ENCODE data around the gene RPGRIP1.

The RPGRIP1 gene

GRCh38 chr14:21269252-21270046 lies 10.4 kb upstream of the RPGRIP1 start, which contains the start of gene HNRNPC:
Gene HNRNPC, minus strand, starts transcription at chr14:21269442. Its CDS starts 35,249 bp downstream, at chr14:21234193.
- ChIA-PET POLR2A (interaction anchor here (0.6 to 0.7 kb wide), 3 partner anchors 22 to 157 kb away, joined by 4 to 6 read pairs (median 5); no protein-coding TSS in a partner anchor), CTCF (no interaction called here)
- TF ChIP-seq ZNF24 (tag by site-specific recombination; IDR thresholded peaks at IDR 0.05) (no peak; the same call in 1 of the 2 replicates), ZNF610 (tag by site-specific recombination; IDR thresholded peaks at IDR 0.05; ENCODE audit: borderline replicate concordance) (peak; percentile 35; the same call in 1 of the 2 replicates), ZNF146 (tag by site-specific recombination; IDR thresholded peaks at IDR 0.05) (no peak), ZNF324 (tag by site-specific recombination; IDR thresholded peaks at IDR 0.05) (no peak), IKZF3 (tag by site-specific recombination; IDR thresholded peaks at IDR 0.05) (no peak; the same call in 1 of the 2 replicates), ZNF138 (tag by site-specific recombination; IDR thresholded peaks at IDR 0.05; ENCODE audit: borderline replicate concordance) (no peak), ZNF214 (tag by site-specific recombination; IDR thresholded peaks at IDR 0.05; ENCODE audit: borderline replicate concordance) (no peak), PBX3 (CRISPR knock-in tag; IDR thresholded peaks at IDR 0.05) (peak; percentile 95), ZNF621 (tag by site-specific recombination; IDR thresholded peaks at IDR 0.05) (no peak), ZNF239 (tag by site-specific recombination; IDR thresholded peaks at IDR 0.05) (no peak), ZNF366 (tag by site-specific recombination; conservative IDR thresholded peaks at IDR 0.05) (no peak), ZNF221 (tag by site-specific recombination; IDR thresholded peaks at IDR 0.05; ENCODE audit: borderline replicate concordance) (no peak), ZSCAN16 (tag by site-specific recombination; IDR thresholded peaks at IDR 0.05) (no peak), AEBP2 (tag by site-specific recombination; IDR thresholded peaks at IDR 0.05; ENCODE audit: borderline replicate concordance) (no peak), ZNF280C (tag by site-specific recombination; IDR thresholded peaks at IDR 0.05) (no peak), ZNF623 (tag by site-specific recombination; IDR thresholded peaks at IDR 0.05) (no peak), ZNF18 (tag by site-specific recombination; IDR thresholded peaks at IDR 0.05) (no peak), ZNF558 (tag by site-specific recombination; IDR thresholded peaks at IDR 0.05) (no peak), ZNF398 (tag by site-specific recombination; IDR thresholded peaks at IDR 0.05) (no peak), KLF8 (tag by site-specific recombination; IDR thresholded peaks at IDR 0.05) (peak; percentile 66; the same call in 1 of the 2 replicates), ZNF792 (tag by site-specific recombination; IDR thresholded peaks at IDR 0.05) (no peak), BCL11B (tag by site-specific recombination; IDR thresholded peaks at IDR 0.05; ENCODE audit: low read depth) (no peak), ZEB2 (tag by site-specific recombination; IDR thresholded peaks at IDR 0.05) (0 out of 2 replicates have a peak, but pooled peaks have one; percentile 37), ZNF692 (tag by site-specific recombination; IDR thresholded peaks at IDR 0.05) (peak; percentile 67), ZNF175 (tag by site-specific recombination; IDR thresholded peaks at IDR 0.05) (no peak), ZNF2 (tag by site-specific recombination; IDR thresholded peaks at IDR 0.05) (peak; percentile 67; the same call in 1 of the 2 replicates), ZNF514 (tag by site-specific recombination; IDR thresholded peaks at IDR 0.05) (no peak), ZNF155 (tag by site-specific recombination; IDR thresholded peaks at IDR 0.05) (no peak)

More at GRCh38 chr14:21269252-21270046, 10.4 kb upstream of the RPGRIP1 start, which contains the start of gene HNRNPC:
- peak within 1 kb of the TSS; percentile 94 for H3K27ac ChIP-seq (ENCODE audit: extremely low read depth, low read depth, low read length)
- H3K36me3 ChIP-seq (ENCODE audit: control insufficient read depth in 2 of 2, insufficient read depth in 1 of 2, low read length in 2 of 2) = peaks cover 17 to 45% of the 10 kb centered on the region in 2 experiments
- H3K4me1 ChIP-seq (ENCODE audit: control insufficient read depth, insufficient read depth, low read length) = peaks cover 14% of the 10 kb centered on the region
- H3K9me3 ChIP-seq (ENCODE audit: control insufficient read depth, insufficient read depth, low read depth, low read length) = no peaks in the 10 kb centered on the region
- peak within 1 kb of the TSS; percentile 90 for H3K4me3 ChIP-seq (ENCODE audit: low read depth, low read length)
